ENCODE results near the gene STXBP5L.
"Not testable (repeated sequence)": the region's sequence is repeated elsewhere in the genome, so short reads cannot be mapped to it uniquely, and the experiment has no call there.

STXBP5L gene

GRCh38 chr3:121230194-121230593 lies 322.2 kb downstream of the STXBP5L start:
- DNase-seq (ENCODE audit: low read depth in 2 of 2), result not testable (repeated sequence)

- no peak for DNase-seq (ENCODE audit: low read depth in 2 of 2)
These were observed 323.9 kb downstream of the STXBP5L start for GRCh38 chr3:121231872-121232271.

GRCh38 chr3:121232309-121233225 lies 324.6 kb downstream of the STXBP5L start:
- DNase-seq (ENCODE audit: low read depth in 2 of 2), result no peak

- DNase-seq (ENCODE audit: low read depth in 2 of 2), result no peak
These were observed 335.2 kb downstream of the STXBP5L start for GRCh38 chr3:121243208-121243607.

- DNase-seq (ENCODE audit: low read depth in 2 of 2), result no peak
These were observed 344.7 kb downstream of the STXBP5L start for GRCh38 chr3:121252676-121253075.

- no peak for DNase-seq (ENCODE audit: low read depth in 2 of 2)
These were observed 361.4 kb downstream of the STXBP5L start for GRCh38 chr3:121269389-121269788.

GRCh38 chr3:121274411-121274810 lies 366.4 kb downstream of the STXBP5L start:
- DNase-seq (ENCODE audit: low read depth in 2 of 2), result no peak

- DNase-seq (ENCODE audit: low read depth in 2 of 2), result no peak
These were observed 387.4 kb downstream of the STXBP5L start for GRCh38 chr3:121295452-121295851.

- no peak for DNase-seq (ENCODE audit: low read depth in 2 of 2)
These were observed 388.0 kb downstream of the STXBP5L start for GRCh38 chr3:121295979-121296378.

- DNase-seq (ENCODE audit: low read depth in 2 of 2), result no peak
These were observed 416.3 kb downstream of the STXBP5L start for GRCh38 chr3:121324320-121324719.

GRCh38 chr3:121330118-121330517 lies 422.1 kb downstream of the STXBP5L start:
- no peak for DNase-seq (ENCODE audit: low read depth in 2 of 2)

- DNase-seq (ENCODE audit: low read depth in 2 of 2), result no peak
These were observed 422.6 kb downstream of the STXBP5L start for GRCh38 chr3:121330634-121331033.

GRCh38 chr3:121355960-121356359 lies 448.0 kb downstream of the STXBP5L start:
- DNase-seq (ENCODE audit: low read depth in 2 of 2), result not testable (repeated sequence)

- no peak for DNase-seq (ENCODE audit: low read depth in 2 of 2)
These were observed 454.2 kb downstream of the STXBP5L start for GRCh38 chr3:121362035-121362734.

- DNase-seq (ENCODE audit: low read depth in 2 of 2), result not testable (repeated sequence)
These were observed 480.3 kb downstream of the STXBP5L start for GRCh38 chr3:121388308-121388707.

- DNase-seq (ENCODE audit: low read depth in 2 of 2), result not testable (repeated sequence)
These were observed 488.0 kb downstream of the STXBP5L start for GRCh38 chr3:121395967-121396366.

- not testable (repeated sequence) for DNase-seq (ENCODE audit: low read depth in 2 of 2)
These were observed 490.0 kb downstream of the STXBP5L start for GRCh38 chr3:121398051-121398450.

- DNase-seq (ENCODE audit: low read depth in 2 of 2), result no peak
These were observed 491.8 kb downstream of the STXBP5L start for GRCh38 chr3:121399820-121400219.

GRCh38 chr3:121405631-121406030 lies 497.6 kb downstream of the STXBP5L start:
- no peak for DNase-seq (ENCODE audit: low read depth in 2 of 2)

GRCh38 chr3:121411523-121411922 lies 503.5 kb downstream of the STXBP5L start:
- DNase-seq (ENCODE audit: low read depth in 2 of 2), result no peak

GRCh38 chr3:121414924-121415323 lies 506.9 kb downstream of the STXBP5L start:
- DNase-seq (ENCODE audit: low read depth in 2 of 2), result no peak

GRCh38 chr3:121418182-121418581 lies 510.2 kb downstream of the STXBP5L start:
- DNase-seq (ENCODE audit: low read depth in 2 of 2), result no peak

GRCh38 chr3:121424549-121424948 lies 516.5 kb downstream of the STXBP5L start:
- no peak for DNase-seq (ENCODE audit: low read depth in 2 of 2)

Measured in activated CD4-positive, alpha-beta T cell treated with anti-CD3 and anti-CD28 coated beads for 24 hours (primary cell).